IMR-90 (cell line): ENCODE data around the gene SLC47A2.

Source experiments
- CHD1 ChIP-seq: IDR thresholded peaks from 2 replicates; pipeline ENCODE4 v1.6.1; 2012; ENCODE audit warnings: low read depth, low read length, improper control_type of control experiment
- CTCF ChIP-seq: conservative IDR thresholded peaks from 2 replicates; pipeline ENCODE4 v1.5.1; 2012; ENCODE audit warnings: mild to moderate bottlenecking, low read depth, low read length, improper control_type of control experiment
- POLR2A ChIP-seq: IDR thresholded peaks from 2 replicates; pipeline ENCODE4 v1.6.1; 2012; ENCODE audit warnings: mild to moderate bottlenecking, low read depth, low read length
- RAD21 ChIP-seq: IDR thresholded peaks from 2 replicates; pipeline ENCODE4 v1.6.1; 2012; ENCODE audit warnings: low read length, improper control_type of control experiment
- RFX5 ChIP-seq: IDR thresholded peaks from 2 replicates; pipeline ENCODE4 v1.8.0; 2012; ENCODE audit warnings: low read depth, mild to moderate bottlenecking, low read length, moderate library complexity
- SMC3 ChIP-seq: fragments of 150-350 bp; IDR thresholded peaks from 2 replicates; pipeline ENCODE4 v1.6.1; 2016; ENCODE audit warnings: low read depth, mild to moderate bottlenecking, antibody characterized with exemption, low read length, moderate library complexity

- TF ChIP-seq POLR2A (no peak), CTCF (no peak), RAD21 (no peak), CHD1 (no peak), RFX5 (no peak), SMC3 (no peak)
Observed at GRCh38 chr17:19759568-19760549, 43.5 kb upstream of the SLC47A2 start.
